AG20443 (cell line): Measurements from ENCODE around the gene SLC25A36.
"Not testable (repeated sequence)": the region's sequence is repeated elsewhere in the genome, so short reads cannot be mapped to it uniquely, and the experiment has no call there.

Experiments
- DNase-seq: peaks from one replicate; pipeline ENCODE4 v3.0.0; 2012; ENCODE audit warnings: low spot score, mixed read lengths

The SLC25A36 gene

GRCh38 chr3:140931016-140931454 is 10.6 kb upstream of the SLC25A36 start:
- peak; percentile 45 for DNase-seq

- DNase-seq: no peak
These were observed 9.8 kb upstream of the SLC25A36 start for GRCh38 chr3:140931801-140932200.

- no peak for DNase-seq
These were observed 8.5 kb upstream of the SLC25A36 start for GRCh38 chr3:140933109-140933508.

DNA sequence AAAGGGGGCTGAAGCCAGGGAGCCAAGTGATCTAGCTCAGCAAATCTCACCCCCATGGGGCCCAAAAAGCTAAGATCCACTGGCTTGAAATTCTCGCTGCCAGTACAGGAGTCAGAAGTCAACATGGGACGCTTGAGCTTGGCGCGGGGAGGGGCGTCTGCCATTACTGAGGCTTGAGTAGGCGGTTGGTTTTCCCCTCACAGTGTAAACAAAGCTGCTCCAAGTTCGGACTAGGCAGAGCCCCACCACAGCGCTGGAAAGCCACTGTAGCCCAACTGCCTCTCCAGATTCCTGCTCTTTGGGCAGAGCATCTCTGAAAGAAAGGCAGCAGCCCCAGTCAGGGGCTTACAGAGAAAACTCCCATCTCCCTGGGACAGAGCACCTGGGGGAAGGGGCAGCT is 8.1 kb upstream of the SLC25A36 start:
- no peak for DNase-seq

DNA sequence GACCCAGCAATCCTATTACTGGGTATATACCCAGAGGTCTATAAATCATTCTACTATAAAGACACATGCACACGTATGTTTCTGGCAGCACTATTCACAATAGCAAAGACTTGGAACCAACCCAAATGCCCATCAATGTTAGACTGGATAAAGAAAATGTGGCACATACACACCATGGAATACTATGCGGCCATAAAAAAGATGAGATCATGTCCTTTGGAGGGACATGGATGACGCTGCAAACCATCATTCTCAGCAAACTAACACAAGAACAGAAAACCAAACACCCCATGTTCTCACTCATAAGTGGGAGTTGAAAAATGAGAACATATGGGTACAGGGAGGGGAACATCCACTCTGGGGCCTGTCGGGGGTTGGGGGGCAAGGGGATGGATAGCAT is 2.3 kb upstream of the SLC25A36 start:
- DNase-seq: not testable (repeated sequence)

DNA sequence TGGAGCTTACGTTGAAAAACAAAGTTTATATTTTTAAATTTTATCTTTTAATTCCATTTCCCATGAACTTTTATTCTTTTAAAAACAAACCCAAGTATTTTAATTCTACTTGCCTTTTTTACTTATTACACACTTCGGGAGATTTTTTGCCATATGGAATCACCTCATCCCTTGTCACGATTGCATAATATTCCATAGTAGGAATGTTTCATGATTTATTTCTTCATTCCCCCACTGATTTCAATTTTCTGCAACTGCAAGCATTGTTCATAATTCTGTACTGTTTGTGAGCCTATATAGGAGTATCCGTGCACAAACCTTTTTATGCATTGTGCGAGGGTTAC is 574 bp upstream of the SLC25A36 start:
- DNase-seq: no peak

- DNase-seq: peak; percentile 75
These were observed 827 bp downstream of the SLC25A36 start for GRCh38 chr3:140942221-140943104.

GRCh38 chr3:140943781-140944552 is 2.3 kb downstream of the SLC25A36 start:
- DNase-seq: no peak

- no peak for DNase-seq
These were observed 7.0 kb downstream of the SLC25A36 start for GRCh38 chr3:140948460-140949249.

GRCh38 chr3:140950144-140950543 is 8.5 kb downstream of the SLC25A36 start:
- no peak for DNase-seq

DNA sequence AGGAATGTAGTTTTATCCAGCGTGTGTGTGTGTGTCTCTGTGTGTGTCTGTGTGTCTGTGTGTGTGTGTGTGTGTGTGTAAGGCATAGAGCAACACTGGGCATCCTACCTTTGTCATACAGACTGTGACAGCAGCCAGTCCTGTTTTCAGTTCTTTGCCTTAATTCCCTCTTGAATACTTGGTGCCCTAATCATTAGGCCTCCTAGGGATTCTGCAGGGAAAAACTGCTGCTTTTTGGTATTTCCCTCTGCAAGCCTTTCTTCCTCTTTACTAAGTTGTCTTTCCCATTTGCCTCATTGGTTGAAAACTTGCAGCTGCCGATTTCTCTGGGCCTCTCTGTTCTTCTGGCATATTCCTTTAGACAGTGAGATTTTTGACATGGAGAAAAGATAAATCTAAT is 9.2 kb downstream of the SLC25A36 start:
- no peak for DNase-seq

DNA sequence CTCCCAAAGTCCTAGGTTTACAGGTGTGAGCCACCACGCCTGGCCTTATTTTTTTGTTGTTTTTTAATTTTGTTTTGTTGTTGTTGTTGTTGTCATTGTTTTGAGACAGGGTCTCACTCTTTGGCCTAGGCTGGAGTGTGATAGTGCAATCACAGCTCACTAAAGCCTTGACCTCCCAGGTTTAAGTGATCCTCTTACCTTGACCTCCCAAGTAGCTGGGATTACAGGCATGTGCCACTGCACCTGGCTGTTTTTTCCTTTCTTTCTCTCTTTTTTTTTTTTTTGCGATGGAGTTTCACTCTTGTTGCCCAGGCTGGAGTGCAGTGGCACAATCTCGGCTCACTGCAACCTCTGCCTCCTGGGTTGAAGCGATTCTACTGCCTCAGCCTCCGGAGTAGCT is 10.1 kb downstream of the SLC25A36 start:
- DNase-seq: not testable (repeated sequence)

DNA sequence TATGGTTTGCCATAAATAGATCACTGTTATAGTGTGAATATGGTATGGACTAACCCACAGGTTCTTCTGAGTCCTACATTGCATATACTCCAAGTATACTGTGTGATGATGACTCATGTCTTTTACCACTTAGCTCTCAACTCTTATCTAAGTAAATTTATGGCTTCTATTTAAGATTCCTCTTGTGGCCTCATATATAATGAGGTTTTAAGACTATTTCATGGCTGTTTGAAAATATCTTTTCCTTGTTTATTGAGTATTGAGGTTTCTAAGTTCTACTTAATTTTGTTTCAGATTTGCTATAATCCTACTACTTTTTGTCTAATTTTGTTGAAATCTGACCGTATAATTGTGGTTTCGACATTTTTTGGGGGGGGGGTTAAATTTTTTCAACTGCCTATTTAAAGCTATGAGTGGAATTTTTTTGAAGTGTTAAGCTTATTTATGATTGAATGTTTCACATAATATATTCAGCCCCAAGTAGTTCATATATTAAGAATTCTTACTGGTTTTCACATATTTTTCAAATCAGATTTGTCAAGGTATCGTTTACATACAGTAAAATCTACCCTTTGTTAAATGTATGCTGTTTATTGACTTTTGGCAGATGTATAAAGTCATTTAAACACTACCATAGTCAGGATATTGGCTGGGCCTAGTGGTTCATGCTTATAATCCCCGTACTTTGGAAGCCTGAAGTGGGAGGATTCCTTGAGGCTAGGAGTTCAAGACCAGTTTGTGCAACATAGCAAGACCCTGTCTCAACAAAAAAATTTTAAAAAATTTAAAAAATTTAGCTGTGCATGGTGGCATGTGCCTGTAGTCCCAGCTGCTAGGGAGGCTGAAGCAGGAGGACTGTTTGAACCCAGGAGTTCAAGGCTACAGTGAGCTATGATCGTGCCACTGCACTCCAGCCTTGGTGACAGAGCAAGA is 11.7 kb downstream of the SLC25A36 start:
- DNase-seq: no peak

DNA sequence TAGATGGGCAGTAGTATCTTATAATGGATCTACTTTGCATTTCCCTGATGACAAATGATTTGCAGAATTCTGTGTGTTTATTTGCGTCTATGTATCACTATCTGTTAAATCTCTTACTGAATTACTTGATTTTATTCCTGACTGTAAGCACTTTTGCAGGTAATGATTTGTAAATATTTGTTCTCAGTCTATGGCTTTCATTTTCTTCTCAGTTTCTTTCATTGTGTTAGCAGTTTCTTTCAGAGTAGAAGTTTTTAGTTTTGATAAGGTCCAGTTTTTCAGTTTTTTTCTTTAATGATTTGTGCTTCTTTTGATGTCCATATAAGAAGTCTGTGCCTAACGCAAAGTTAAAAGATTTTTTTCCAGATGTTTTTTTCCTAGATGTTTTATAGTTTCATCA is 12.9 kb downstream of the SLC25A36 start:
- no peak for DNase-seq

DNA sequence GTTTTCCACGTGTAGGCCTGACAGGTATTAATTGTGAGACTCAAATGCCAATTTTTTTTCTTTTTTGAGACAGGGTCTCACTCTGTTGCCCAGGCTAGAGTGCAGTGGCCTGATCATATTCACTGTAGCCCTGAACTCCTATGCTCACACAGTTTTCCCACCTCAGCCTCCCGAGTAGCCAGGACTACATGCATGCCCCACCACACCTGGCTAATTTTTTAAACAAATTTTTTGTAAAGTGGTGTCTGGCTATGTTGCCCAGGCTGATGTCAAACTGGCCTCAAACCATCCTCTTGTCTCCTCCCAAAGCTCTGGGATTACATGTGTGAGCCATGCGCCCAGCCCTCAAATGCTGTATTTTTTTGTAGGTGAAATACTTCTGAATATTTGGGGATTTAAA is 14.0 kb downstream of the SLC25A36 start:
- DNase-seq: no peak

GRCh38 chr3:140956058-140956835 is 14.6 kb downstream of the SLC25A36 start:
- DNase-seq: no peak

- DNase-seq: peak; percentile 19
These were observed 31.2 kb downstream of the SLC25A36 start for GRCh38 chr3:140972833-140973232.

GRCh38 chr3:140974900-140975299 is 33.3 kb downstream of the SLC25A36 start:
- no peak for DNase-seq

DNA sequence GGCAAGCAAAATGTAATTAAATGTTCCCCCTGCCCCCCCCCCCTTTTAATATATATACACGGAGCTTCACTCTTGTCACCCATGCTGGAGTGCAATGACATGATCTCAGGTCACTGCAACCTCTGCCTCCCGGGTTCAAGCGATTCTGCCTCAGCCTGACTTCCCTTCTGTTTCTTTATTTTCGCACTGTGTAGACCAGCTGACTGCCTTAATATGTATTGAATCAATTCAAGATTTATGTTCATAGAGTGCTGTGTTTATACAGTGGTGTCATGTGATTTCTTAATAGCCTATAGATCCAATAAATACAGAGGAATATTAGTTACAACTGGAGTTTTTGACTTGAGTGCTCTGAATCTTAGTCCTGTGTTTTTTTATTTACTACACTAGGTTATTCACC is 39.0 kb downstream of the SLC25A36 start:
- DNase-seq: no peak

DNA sequence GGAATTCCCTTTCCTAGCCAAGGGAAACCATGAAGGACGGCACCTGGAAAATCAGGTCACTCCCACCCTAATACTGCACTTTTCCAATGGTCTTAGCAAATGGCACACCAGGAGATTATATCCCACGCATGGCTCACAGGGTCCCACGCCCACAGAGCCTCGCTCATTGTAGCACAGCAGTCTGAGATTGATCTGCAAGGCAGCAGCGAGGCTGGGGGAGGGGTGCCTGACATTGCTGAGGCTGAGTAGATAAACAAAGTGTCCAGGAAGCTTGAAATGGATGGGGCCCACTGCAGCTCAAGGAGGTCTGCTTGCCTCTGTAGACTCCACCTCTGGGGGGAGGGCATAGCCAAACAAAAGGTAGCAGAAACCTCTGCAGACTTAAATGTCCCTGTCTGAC is 46.2 kb downstream of the SLC25A36 start:
- DNase-seq: not testable (repeated sequence)

GRCh38 chr3:140994316-140994715 is 52.7 kb downstream of the SLC25A36 start:
- no peak for DNase-seq
